ENCODE data around the gene DNAJC15. TPM values are rescaled to one million over a fixed set of nuclear protein-coding genes. Genes with fewer than 3 reads are reported as not detected.

Gene DNAJC15
- total and polyA plus RNA-seq, 2 of the 8 experiments (the other 6 are each of a cell fraction or from before 2014, with no cell fraction given) = 5.8 to 20.8 TPM

GRCh38 chr13:43014162-43014561 lies 9.2 kb upstream of the DNAJC15 start:
- no peak for FAIRE-seq
- 94% methylated on average over 3 of the region's 3 CpGs; no CpG with 5 or more reads in 1 of the 2 experiments for WGBS, 2 experiments (ENCODE audit: extremely low coverage in 1 of 2, insufficient coverage in 1 of 2, insufficient read length in 1 of 2, insufficient replicate concordance in 2 of 2, low coverage in 1 of 2, low lambda C conversion rate in 2 of 2, missing lambda C conversion rate in 1 of 2)
- no peak for TF ChIP-seq JUND (IDR thresholded peaks at IDR 0.05; ENCODE audit: low read length)
- TF ChIP-seq CTCF (IDR thresholded peaks at IDR 0.05; ENCODE audit: control extremely low read depth in 1 of 3, insufficient read depth in 1 of 3, low read depth in 1 of 3, low read length in 3 of 3) = no peak
- no peak for TF ChIP-seq SIX5 (IDR thresholded peaks at IDR 0.05; ENCODE audit: low read depth, low read length)
- no peak for TF ChIP-seq TCF12 (IDR thresholded peaks at IDR 0.05; ENCODE audit: low read depth, low read length)
- no peak for TF ChIP-seq BACH1 (IDR thresholded peaks at IDR 0.05; ENCODE audit: low read length)
- TF ChIP-seq GTF2F1 (IDR thresholded peaks at IDR 0.05; ENCODE audit: borderline replicate concordance, low read depth, low read length) = no peak
- TF ChIP-seq TBP (IDR thresholded peaks at IDR 0.05; ENCODE audit: low read depth, low read length) = no peak
- no peak for TF ChIP-seq MAFK (IDR thresholded peaks at IDR 0.05; ENCODE audit: low read depth, low read length)
- TF ChIP-seq RNF2 (IDR thresholded peaks at IDR 0.05; ENCODE audit: borderline replicate concordance, low read depth, low read length, missing control alignments, poor library complexity, severe bottlenecking) = no peak
- no peak for TF ChIP-seq SAP30 (IDR thresholded peaks at IDR 0.05; ENCODE audit: insufficient read depth, insufficient replicate concordance, low read length)
- TF ChIP-seq KDM5A (IDR thresholded peaks at IDR 0.05; ENCODE audit: low read length) = no peak
- TF ChIP-seq GABPA (IDR thresholded peaks at IDR 0.05; ENCODE audit: borderline replicate concordance, insufficient read depth, low read length) = no peak

More at GRCh38 chr13:43014162-43014561, 9.2 kb upstream of the DNAJC15 start:
- peaks cover 0 to 3% (median 0%) of the 10 kb centered on the region in 4 experiments; a peak in 1 of 7 replicates for H3K4me1 ChIP-seq (replicated peaks in 1 of 4; ENCODE audit: control insufficient read depth in 3 of 4, insufficient read depth in 4 of 4, low read length in 3 of 4)
- no peaks in the 10 kb centered on the region for H3K27me3 ChIP-seq (replicated peaks in 1 of 4; ENCODE audit: control insufficient read depth in 3 of 4, extremely low read depth in 1 of 4, insufficient read depth in 3 of 4, low read length in 3 of 4)
- H3K27ac ChIP-seq (ENCODE audit: low read depth, low read length) = no peak overlapping the region
- H3K36me3 ChIP-seq (ENCODE audit: control insufficient read depth in 2 of 4, insufficient read depth in 4 of 4, low read length in 3 of 4) = no peaks in the 10 kb centered on the region
- H4K91ac ChIP-seq (replicated peaks; ENCODE audit: insufficient read length, low read length) = no peak overlapping the region
- H3K4me3 ChIP-seq (ENCODE audit: extremely low read depth in 1 of 4, insufficient read depth in 2 of 4, low read depth in 3 of 4, low read length in 4 of 4) = no peak overlapping the region
- no peak overlapping the region for H2BK5ac ChIP-seq (ENCODE audit: low read depth, low read length)
- no peak overlapping the region for H3K4ac ChIP-seq (replicated peaks; ENCODE audit: insufficient read length, low read depth, low read length)
- H4K8ac ChIP-seq (ENCODE audit: extremely low read depth, insufficient read depth, low read length) = no peak overlapping the region
- no peak overlapping the region for H2BK120ac ChIP-seq (replicated peaks; ENCODE audit: low read depth, low read length)
- no peak overlapping the region for H2AK5ac ChIP-seq (ENCODE audit: low read depth, low read length)
- no peaks in the 10 kb centered on the region for H3K79me1 ChIP-seq (ENCODE audit: low read depth, low read length)
- no peak overlapping the region for H3K56ac ChIP-seq (replicated peaks; ENCODE audit: insufficient read length, low read depth, low read length)
- no peak overlapping the region for H2BK12ac ChIP-seq (ENCODE audit: low read depth, low read length)
- POLR2A ChIA-PET (ENCODE audit: partially characterized antibody) = interaction anchor here (0.6 to 1.0 kb wide), 2 partner anchors 9 to 115 kb away, joined by 3 to 4 read pairs; partner anchors contain the start of gene DNAJC15
- no peak overlapping the region for H3K9ac ChIP-seq (replicated peaks in 1 of 4; ENCODE audit: extremely low read depth in 1 of 4, low read depth in 3 of 4, low read length in 3 of 4)
- H3K23me2 ChIP-seq (ENCODE audit: low read depth, low read length) = no peaks in the 10 kb centered on the region
- no peak overlapping the region for H3K23ac ChIP-seq (ENCODE audit: insufficient read length)
- no peak overlapping the region for H2BK20ac ChIP-seq (ENCODE audit: low read length)
- H3K79me2 ChIP-seq (ENCODE audit: control insufficient read depth in 1 of 2, insufficient read depth in 2 of 2, low read length in 2 of 2) = no peaks in the 10 kb centered on the region
- no peak overlapping the region for H3K14ac ChIP-seq (ENCODE audit: insufficient read length)
- no peak overlapping the region for H2AFZ ChIP-seq (ENCODE audit: low read length)
- peaks cover 0 to 4% of the 10 kb centered on the region in 2 experiments; a peak in 2 of 4 replicates for H3K9me3 ChIP-seq (ENCODE audit: insufficient read depth in 2 of 2, low read depth in 1 of 2, low read length in 1 of 2)
- no peaks in the 10 kb centered on the region for H4K20me1 ChIP-seq (replicated peaks in 1 of 2; ENCODE audit: control insufficient read depth in 1 of 2, insufficient read depth in 2 of 2, low read length in 2 of 2)
- H3K4me2 ChIP-seq (ENCODE audit: insufficient read depth in 1 of 2, low read depth in 2 of 2, low read length in 2 of 2) = no peak overlapping the region
- H4K5ac ChIP-seq (ENCODE audit: insufficient read length, low read depth, low read length) = no peak overlapping the region
- no peak overlapping the region for H3K18ac ChIP-seq (ENCODE audit: extremely low read depth, low read length)
- no peak overlapping the region for H2BK15ac ChIP-seq (ENCODE audit: low read length)
- CTCF ChIA-PET (ENCODE audit: partially characterized antibody) = no interaction called here
- no peak for DNase-seq (ENCODE audit: low read depth in 1 of 2, low spot score in 2 of 2)
